Upper lobe of left lung (tissue), 4 donors: Measurements from ENCODE around the gene GON4L.

Experiments used
- CTCF ChIP-seq, 6 experiments: fragments of 450-650 bp in 4 of 6; fragments of 200-600 bp in 2 of 6; sonication (generic) in 2 of 6; IDR thresholded peaks; one replicate each; pipeline ENCODE4 v1.5.1; 2016 to 2019; ENCODE audit warnings: antibody characterized with exemption in 6 of 6
- EP300 ChIP-seq, 4 donors: sonication (generic); formaldehyde crosslinking; IDR thresholded peaks; one replicate each; pipeline ENCODE4 v1.5.1; 2017; ENCODE audit warnings: antibody characterized with exemption in 4 of 4, control low read depth in 2 of 4
- POLR2A ChIP-seq, 4 donors: fragments of 450-650 bp; IDR thresholded peaks; one replicate each; pipeline ENCODE4 v1.5.1; 2016 to 2017; ENCODE audit warnings: antibody characterized with exemption in 4 of 4, mild to moderate bottlenecking in 2 of 4
- POLR2AphosphoS5 ChIP-seq, 2 donors: sonication (generic); formaldehyde crosslinking; IDR thresholded peaks; one replicate each; pipeline ENCODE4 v1.5.1; 2017; ENCODE audit warnings: antibody characterized with exemption in 2 of 2

GRCh38 chr1:155816351-155816750 lies 40.7 kb downstream of the GON4L start:
- TF ChIP-seq CTCF (IDR thresholded peaks at IDR 0.05) (no peak), POLR2A (IDR thresholded peaks at IDR 0.05) (no peak), POLR2AphosphoS5 (IDR thresholded peaks at IDR 0.05) (no peak), EP300 (IDR thresholded peaks at IDR 0.05) (no peak)
